HG03196 (cell line): ENCODE results near the gene TEKT5.

Source experiments
- ATAC-seq: cut with Tn5 transposase; IDR thresholded peaks from one replicate; pipeline ENCODE4 v1.9.1; 2021; ENCODE audit not compliant: unreplicated experiment

The TEKT5 gene

GRCh38 chr16:10611825-10612342 lies 82.8 kb downstream of the TEKT5 start:
- no peak for ATAC-seq

GRCh38 chr16:10610499-10611184 lies 84.1 kb downstream of the TEKT5 start:
- ATAC-seq = no peak

DNA sequence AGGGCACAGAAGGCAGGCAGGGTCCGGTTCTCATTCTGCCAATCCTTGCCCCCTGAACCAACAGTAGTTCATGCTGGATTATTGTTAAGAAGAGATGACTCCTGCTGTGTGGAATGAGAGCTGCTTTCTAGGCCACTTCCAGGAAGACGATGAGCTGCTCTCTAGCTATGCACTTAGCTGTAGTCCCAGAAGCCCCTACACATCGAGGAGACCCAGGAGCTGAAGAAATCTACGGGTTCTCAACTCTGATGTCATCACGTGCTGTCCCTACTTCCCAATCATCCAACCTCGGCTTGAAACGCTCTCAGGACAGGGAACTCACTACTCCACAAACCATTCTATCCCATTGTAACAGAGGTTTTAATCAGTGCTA lies 85.3 kb downstream of the TEKT5 start:
- ATAC-seq = no peak

- ATAC-seq = no peak
Observed at GRCh38 chr16:10608687-10609401, 85.9 kb downstream of the TEKT5 start.

DNA sequence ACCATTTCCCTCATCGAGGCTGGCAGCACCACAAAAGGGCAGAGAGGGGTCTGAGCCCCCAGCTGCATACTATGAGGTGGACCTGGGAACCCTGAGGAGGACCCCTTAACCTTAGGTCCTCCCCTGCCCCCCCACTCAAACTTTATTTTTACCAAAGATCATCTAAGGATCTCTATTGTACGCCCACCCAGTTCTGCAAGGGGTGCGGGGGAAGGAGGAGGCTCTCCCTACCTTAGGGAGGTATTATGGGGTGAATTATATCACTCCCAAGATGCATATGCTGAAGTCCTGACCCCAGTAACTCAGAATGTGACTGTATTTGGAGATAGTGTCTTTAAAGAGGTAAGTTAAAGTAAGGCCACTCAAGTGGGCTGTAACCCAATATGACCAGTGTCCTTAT lies 87.6 kb downstream of the TEKT5 start:
- no peak for ATAC-seq

DNA sequence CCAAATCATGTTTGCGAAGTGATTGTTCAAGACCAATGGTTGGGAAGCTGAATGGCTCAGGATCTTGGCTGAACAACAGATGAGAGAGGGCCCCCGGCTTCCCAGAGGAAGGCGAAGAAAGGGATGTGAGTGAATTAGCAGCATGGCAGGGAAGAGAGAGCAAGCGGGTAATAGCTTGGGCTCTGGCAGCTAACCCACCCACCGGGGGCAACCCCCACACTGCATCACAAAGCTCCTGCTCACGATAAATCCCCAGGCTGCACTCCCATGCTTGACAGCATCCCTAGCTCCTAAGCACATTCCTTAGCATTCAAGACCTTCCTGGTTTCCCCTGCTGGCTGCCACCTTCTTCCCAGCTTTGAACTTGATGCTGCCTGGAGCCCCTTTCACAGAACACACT lies 88.1 kb downstream of the TEKT5 start:
- ATAC-seq = no peak

DNA sequence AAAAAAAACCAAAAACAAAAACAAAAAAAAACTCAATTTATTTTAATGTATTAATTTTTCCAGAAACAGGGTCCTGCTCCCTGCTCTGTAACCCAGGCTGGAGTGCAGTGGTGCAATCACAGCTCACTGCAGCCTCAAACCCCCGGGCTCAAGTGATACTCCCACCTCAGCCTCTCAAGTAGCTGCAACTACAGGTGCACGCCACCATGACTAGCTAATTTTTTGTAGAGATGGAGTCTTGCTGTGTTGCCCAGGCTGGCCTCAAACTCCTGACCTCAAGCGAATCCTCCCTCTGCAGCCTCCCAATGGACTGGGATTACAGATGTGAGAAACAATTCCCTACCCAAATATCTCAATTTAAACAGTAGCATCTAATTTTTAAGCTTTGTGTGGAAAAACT lies 89.1 kb downstream of the TEKT5 start:
- ATAC-seq = no peak

- ATAC-seq = no peak
Observed at GRCh38 chr16:10601444-10602408, 93.0 kb downstream of the TEKT5 start.

DNA sequence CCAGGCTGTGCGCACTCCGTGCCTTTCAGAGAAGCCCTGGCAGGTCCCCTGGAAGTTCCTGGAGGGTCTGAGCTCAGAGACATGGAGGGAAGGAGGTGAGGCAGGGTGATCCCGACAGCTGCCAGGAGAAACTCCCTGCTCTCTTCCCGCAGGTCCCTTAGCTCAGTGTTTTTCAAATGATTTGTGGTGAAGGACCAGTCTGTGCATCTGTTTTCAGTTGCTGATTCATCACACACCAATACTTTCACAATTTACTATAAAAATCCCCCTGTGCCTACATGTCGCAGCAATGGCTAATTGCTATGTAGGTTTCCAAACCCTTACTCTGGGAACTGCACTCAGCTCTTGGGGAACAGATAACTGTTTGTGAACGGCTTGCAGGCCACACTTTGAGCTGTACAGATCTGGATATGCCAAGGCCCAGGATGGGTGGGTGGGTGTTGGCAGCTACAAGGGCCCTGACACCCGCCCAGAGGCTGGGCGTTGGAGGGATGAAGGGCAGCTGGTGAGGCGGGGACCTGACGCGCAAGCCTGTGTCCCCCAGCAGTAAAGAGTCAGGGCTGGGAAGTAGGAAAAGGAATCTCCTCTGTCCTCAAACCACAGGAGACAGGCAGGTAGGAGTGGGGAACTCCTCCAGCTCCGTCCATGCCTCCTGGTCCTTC lies 93.8 kb downstream of the TEKT5 start:
- ATAC-seq = no peak

- no peak for ATAC-seq
Observed at GRCh38 chr16:10599626-10600025, 95.1 kb downstream of the TEKT5 start.

GRCh38 chr16:10598157-10598556 lies 96.6 kb downstream of the TEKT5 start:
- no peak for ATAC-seq

- ATAC-seq = no peak
Observed at GRCh38 chr16:10597187-10597601, 97.5 kb downstream of the TEKT5 start.

- no peak for ATAC-seq
Observed at GRCh38 chr16:10594312-10594950, 100.3 kb downstream of the TEKT5 start.

DNA sequence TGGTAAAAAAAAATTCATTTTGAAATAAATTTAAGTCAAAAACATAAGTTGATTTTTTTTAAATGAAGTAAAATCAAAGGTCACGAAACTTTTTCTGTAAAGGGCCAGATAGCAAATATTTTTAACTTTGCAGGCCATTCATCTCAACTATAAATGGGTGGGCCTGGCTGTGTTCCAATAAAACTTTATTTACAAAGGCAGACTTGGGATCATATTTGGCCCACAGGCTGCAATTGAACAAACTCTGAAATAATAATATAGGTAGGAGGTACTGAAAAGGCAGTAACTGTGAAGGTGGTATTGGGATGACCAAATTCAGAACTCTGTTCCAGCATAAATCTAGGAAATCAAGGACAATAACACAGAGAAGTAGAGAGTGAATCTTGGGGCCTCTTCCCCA lies 102.1 kb downstream of the TEKT5 start:
- ATAC-seq = no peak

GRCh38 chr16:10590342-10590741 lies 104.4 kb downstream of the TEKT5 start:
- ATAC-seq = no peak

DNA sequence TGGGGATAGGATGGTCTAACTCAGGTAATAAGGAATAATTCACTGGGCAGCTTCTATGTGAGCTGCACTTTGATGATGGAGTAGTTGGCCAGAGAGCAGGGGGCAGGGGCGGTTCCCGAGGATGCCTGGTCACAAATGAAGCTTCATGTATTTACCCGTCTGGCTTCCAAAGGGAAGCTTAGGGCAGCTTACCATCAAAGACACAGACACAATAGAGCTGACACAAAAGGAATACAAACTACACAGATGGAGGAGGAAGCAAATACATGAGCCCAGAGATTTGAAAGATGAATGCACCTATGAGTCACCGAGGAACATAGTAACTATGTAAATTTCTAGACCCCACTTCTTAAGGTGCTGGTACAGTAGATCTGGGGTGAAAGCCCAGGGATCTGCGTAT lies 105.6 kb downstream of the TEKT5 start:
- ATAC-seq = no peak

GRCh38 chr16:10587622-10588021 lies 107.1 kb downstream of the TEKT5 start:
- no peak for ATAC-seq

DNA sequence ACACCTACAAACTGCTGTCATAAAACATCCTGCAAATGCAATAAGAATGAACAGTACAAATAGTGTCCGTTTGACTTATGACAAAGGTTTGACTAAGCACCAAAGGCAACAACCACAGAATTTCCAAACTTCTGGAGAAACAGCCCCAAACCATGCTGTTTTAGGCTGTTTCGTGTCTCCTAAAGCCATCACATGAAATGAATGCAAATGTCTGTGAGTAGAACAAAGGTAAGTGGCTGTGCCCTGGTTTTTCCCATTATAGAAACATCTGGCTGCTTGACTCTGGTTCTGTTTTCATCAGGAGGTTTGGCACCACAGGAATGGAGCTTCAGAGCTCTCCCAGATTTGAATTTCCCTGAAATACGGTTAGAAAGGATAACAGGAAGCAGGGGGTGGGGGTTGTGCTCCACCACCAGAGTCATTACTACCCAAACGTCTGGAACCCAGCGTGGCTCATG lies 109.7 kb downstream of the TEKT5 start:
- no peak for ATAC-seq

DNA sequence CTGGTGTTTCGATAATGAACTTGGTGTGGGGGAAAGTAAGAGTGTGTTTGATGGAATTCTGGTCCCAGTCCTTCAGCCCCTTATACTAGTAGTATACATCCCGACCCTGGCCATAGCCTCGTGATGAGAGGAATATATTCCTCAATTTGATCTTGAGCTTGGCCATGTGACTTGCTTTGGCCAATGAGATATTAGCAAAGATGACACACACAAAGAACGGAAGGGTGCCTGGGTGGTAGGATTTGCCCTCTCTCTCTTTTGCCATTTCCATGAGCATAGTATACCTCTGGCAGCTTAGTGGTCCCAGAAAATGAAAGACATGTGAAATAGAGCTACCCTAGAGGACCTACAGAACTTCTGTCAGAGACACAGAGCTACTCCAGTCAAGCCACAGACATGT lies 111.5 kb downstream of the TEKT5 start:
- no peak for ATAC-seq

GRCh38 chr16:10581507-10581906 lies 113.2 kb downstream of the TEKT5 start:
- no peak for ATAC-seq
